Measurements from ENCODE around the gene RDH13.

RDH13 gene

DNA sequence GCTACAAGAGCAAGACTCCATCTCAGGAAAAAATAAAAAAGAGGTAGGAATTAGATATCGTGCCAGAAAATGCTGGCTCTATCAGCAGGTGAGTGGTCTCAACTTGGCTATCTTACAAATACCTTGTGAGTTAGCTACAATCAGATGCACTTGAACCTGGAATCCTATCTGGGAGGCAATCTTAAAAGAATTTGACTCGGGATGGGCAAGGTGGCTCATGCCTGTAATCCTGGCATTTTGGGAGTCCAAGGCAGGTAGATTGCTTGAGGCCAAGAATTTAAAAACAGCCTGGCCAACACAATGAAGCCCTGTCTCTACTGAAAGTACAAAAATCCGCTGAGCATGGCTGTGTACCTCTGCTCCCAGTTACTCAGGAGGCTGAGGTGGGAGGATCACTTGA, 67.4 kb downstream of the RDH13 start:
- no peak overlapping the region for H3K4me3 ChIP-seq (replicated peaks; ENCODE audit: low read depth, low read length)

More for the DNA sequence above, 67.4 kb downstream of the RDH13 start:
- TF ChIP-seq, protein P1, sequence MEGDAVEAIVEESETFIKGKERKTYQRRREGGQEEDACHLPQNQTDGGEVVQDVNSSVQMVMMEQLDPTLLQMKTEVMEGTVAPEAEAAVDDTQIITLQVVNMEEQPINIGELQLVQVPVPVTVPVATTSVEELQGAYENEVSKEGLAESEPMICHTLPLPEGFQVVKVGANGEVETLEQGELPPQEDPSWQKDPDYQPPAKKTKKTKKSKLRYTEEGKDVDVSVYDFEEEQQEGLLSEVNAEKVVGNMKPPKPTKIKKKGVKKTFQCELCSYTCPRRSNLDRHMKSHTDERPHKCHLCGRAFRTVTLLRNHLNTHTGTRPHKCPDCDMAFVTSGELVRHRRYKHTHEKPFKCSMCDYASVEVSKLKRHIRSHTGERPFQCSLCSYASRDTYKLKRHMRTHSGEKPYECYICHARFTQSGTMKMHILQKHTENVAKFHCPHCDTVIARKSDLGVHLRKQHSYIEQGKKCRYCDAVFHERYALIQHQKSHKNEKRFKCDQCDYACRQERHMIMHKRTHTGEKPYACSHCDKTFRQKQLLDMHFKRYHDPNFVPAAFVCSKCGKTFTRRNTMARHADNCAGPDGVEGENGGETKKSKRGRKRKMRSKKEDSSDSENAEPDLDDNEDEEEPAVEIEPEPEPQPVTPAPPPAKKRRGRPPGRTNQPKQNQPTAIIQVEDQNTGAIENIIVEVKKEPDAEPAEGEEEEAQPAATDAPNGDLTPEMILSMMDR (IDR thresholded peaks at IDR 0.05; ENCODE audit: insufficient read depth, low read length, poor library complexity, severe bottlenecking): no peak
- DNase-seq (ENCODE audit: extremely low read depth, insufficient read length): no peak
- Histone ChIP-seq H3K27me3 (replicated peaks; ENCODE audit: control insufficient read depth, insufficient read depth, low read length) (no peaks in the 10 kb centered on the region; the same call in 1 of the 2 replicates), H3K36me3 (ENCODE audit: control insufficient read depth, insufficient read depth, low read length) (no peaks in the 10 kb centered on the region)
